ENCODE measurements around the gene DMD. TPM values are rescaled to one million over a fixed set of nuclear protein-coding genes. Genes with fewer than 3 reads are reported as not detected.

Gene DMD
- total and polyA plus RNA-seq, 8 donors, result 6.8 to 117 (median 44.2) TPM

- Histone ChIP-seq H3K4me3 (no peak overlapping the region), H3K9me3 (no peaks in the 10 kb centered on the region), H3K4me1 (no peaks in the 10 kb centered on the region), H3K27me3 (no peaks in the 10 kb centered on the region), H3K27ac (no peak overlapping the region), H3K36me3 (no peaks in the 10 kb centered on the region)
- intact Hi-C loops (cut with DNase I; ENCODE audit: low total_unique reads), result no loop called here
- WGBS, 5 donors, result 29 to 50% (median 42%) methylated on average over 4 of the region's 4 CpGs
- peak in 1 of 2 donors; percentile 2 for DNase-seq
- no peak for TF ChIP-seq POLR2AphosphoS5 (IDR thresholded peaks at IDR 0.05)
Measured at GRCh38 chrX:31706466-31706865, 1504.9 kb downstream of the DMD start.

GRCh38 chrX:31705816-31706215, 1505.5 kb downstream of the DMD start:
- no peaks in the 10 kb centered on the region for H3K36me3 ChIP-seq
- WGBS, 5 donors, result 76 to 95% (median 85%) methylated on average over 1 of the region's 1 CpG
- no peak overlapping the region for H3K4me3 ChIP-seq
- intact Hi-C loops (cut with DNase I; ENCODE audit: low total_unique reads), result no loop called here
- H3K27me3 ChIP-seq, result no peaks in the 10 kb centered on the region
- DNase-seq, result no peak
- H3K4me1 ChIP-seq, result no peaks in the 10 kb centered on the region
- H3K27ac ChIP-seq, result no peak overlapping the region
- H3K9me3 ChIP-seq, result no peaks in the 10 kb centered on the region
- TF ChIP-seq POLR2AphosphoS5 (IDR thresholded peaks at IDR 0.05), result no peak
- TF ChIP-seq POLR2A (IDR thresholded peaks at IDR 0.05), result no peak
- TF ChIP-seq, protein P1, sequence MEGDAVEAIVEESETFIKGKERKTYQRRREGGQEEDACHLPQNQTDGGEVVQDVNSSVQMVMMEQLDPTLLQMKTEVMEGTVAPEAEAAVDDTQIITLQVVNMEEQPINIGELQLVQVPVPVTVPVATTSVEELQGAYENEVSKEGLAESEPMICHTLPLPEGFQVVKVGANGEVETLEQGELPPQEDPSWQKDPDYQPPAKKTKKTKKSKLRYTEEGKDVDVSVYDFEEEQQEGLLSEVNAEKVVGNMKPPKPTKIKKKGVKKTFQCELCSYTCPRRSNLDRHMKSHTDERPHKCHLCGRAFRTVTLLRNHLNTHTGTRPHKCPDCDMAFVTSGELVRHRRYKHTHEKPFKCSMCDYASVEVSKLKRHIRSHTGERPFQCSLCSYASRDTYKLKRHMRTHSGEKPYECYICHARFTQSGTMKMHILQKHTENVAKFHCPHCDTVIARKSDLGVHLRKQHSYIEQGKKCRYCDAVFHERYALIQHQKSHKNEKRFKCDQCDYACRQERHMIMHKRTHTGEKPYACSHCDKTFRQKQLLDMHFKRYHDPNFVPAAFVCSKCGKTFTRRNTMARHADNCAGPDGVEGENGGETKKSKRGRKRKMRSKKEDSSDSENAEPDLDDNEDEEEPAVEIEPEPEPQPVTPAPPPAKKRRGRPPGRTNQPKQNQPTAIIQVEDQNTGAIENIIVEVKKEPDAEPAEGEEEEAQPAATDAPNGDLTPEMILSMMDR (IDR thresholded peaks at IDR 0.05), result no peak
- no peak for TF ChIP-seq EP300 (IDR thresholded peaks at IDR 0.05)

DNA sequence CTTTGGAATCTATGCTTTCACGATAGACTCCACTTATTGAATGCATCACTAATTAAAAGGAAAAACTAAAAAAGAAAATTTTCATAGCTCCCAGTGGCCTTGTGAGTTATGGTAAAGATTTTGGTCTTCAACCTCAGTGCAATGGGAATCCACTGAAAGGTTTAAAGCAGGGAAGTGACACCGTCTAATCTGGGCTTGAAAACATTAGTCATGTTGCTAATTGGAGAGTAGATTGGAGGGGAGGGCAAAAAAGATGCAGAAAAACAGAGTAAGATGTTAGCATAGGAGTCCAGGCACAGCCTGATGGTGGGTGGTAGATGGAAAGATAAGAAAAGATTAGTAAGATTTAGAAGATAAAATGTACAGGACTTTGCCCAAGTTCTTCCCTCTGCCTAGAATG, 1506.4 kb downstream of the DMD start:
- no peak overlapping the region for H3K27ac ChIP-seq
- DNase-seq, result no peak
- WGBS, 5 donors, result 71 to 89% (median 85%) methylated on average over 2 of the region's 2 CpGs
- H3K9me3 ChIP-seq, result no peaks in the 10 kb centered on the region
- no peak overlapping the region for H3K4me3 ChIP-seq
- no peaks in the 10 kb centered on the region for H3K4me1 ChIP-seq
- intact Hi-C loops (cut with DNase I; ENCODE audit: low total_unique reads), result no loop called here
- no peak for TF ChIP-seq POLR2AphosphoS5 (IDR thresholded peaks at IDR 0.05)
- TF ChIP-seq, protein P1 (IDR thresholded peaks at IDR 0.05), result no peak
- TF ChIP-seq EP300 (IDR thresholded peaks at IDR 0.05), result no peak
- TF ChIP-seq POLR2A (IDR thresholded peaks at IDR 0.05), result no peak
- H3K27me3 ChIP-seq, result no peaks in the 10 kb centered on the region
- no peaks in the 10 kb centered on the region for H3K36me3 ChIP-seq

- H3K27ac ChIP-seq, result no peak overlapping the region
- DNase-seq, result no peak
- no peaks in the 10 kb centered on the region for H3K9me3 ChIP-seq
- 61 to 76% (median 74%) methylated on average over 2 of the region's 2 CpGs for WGBS, 5 donors
- no peaks in the 10 kb centered on the region for H3K36me3 ChIP-seq
- H3K4me3 ChIP-seq, result no peak overlapping the region
- no peaks in the 10 kb centered on the region for H3K4me1 ChIP-seq
- no peaks in the 10 kb centered on the region for H3K27me3 ChIP-seq
- TF ChIP-seq POLR2A (IDR thresholded peaks at IDR 0.05) (no peak), EP300 (IDR thresholded peaks at IDR 0.05) (no peak), POLR2AphosphoS5 (IDR thresholded peaks at IDR 0.05) (no peak)
- TF ChIP-seq, protein P1 (IDR thresholded peaks at IDR 0.05), result no peak
- intact Hi-C loops (cut with DNase I; ENCODE audit: low total_unique reads), result no loop called here
Measured at GRCh38 chrX:31702222-31702621, 1509.1 kb downstream of the DMD start.

DNA sequence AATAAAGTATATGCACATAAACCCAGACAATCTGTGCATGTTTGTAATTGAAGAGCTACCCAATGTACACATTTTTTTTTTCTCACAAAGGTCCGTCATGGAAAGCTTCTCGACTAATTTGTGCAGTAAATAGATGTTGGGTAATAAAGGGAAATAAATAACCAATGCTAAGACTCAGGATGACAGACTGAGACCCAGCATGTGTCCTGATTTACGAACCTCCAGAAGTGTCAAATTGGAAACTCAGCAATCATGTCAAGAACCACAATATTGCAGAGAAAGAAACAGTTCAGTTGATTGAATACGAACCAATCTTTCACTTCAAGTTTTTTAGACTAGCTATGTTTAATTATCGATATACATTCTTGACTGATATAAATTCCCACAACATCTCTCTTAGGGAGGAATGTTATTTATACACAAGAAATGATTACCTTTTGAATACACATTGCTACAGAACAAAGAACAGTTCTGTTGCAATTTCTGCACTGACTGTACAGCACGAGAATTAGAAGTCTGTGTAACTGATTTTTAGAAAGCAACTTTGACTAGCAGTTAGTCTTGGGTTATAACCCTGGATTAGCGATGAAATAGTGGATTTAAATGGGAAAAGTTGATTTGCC, 1513.9 kb downstream of the DMD start:
- 39 to 65% (median 51%) methylated on average over 7 of the region's 7 CpGs for WGBS, 5 donors
- Histone ChIP-seq H3K27ac (no peak overlapping the region), H3K4me1 (no peaks in the 10 kb centered on the region), H3K36me3 (no peaks in the 10 kb centered on the region), H3K27me3 (no peaks in the 10 kb centered on the region), H3K9me3 (peaks cover 0 to 11% (median 2%) of the 10 kb centered on the region in 4 donors), H3K4me3 (no peak overlapping the region)
- intact Hi-C loops (cut with DNase I; ENCODE audit: low total_unique reads), result no loop called here
- DNase-seq, result no peak
- no peak for TF ChIP-seq EP300 (IDR thresholded peaks at IDR 0.05)
- TF ChIP-seq POLR2A (IDR thresholded peaks at IDR 0.05), result no peak
- no peak for TF ChIP-seq POLR2AphosphoS5 (IDR thresholded peaks at IDR 0.05)
- TF ChIP-seq, protein P1 (IDR thresholded peaks at IDR 0.05), result no peak
